GM18951 (cell line): ENCODE measurements around the gene RRAGD.

Experiments used
- POLR2A ChIP-seq: IDR thresholded peaks from 4 replicates; pipeline ENCODE4 v1.6.1; 2011; ENCODE audit warnings: mild to moderate bottlenecking; ENCODE audit not compliant: insufficient read length, insufficient read depth; ENCODE audit errors: extremely low read depth
- in situ Hi-C: fragments of 300-500 bp; cut with MboI; formaldehyde crosslinking; loops from one replicate; pipeline ENCODE4 v1.12.0; 2022; ENCODE audit warnings: low sequenced_read_pairs, mixed read lengths, inconsistent platforms; ENCODE audit not compliant: unreplicated experiment

The RRAGD gene

GRCh38 chr6:89330910-89331309 is 81.2 kb downstream of the RRAGD start:
- in situ Hi-C loops: no loop called here

GRCh38 chr6:89328976-89329375 is 83.1 kb downstream of the RRAGD start:
- no peak for TF ChIP-seq POLR2A
- in situ Hi-C loops: no loop called here

More at GRCh38 chr6:89330910-89331309, 81.2 kb downstream of the RRAGD start:
- TF ChIP-seq POLR2A: no peak

DNA sequence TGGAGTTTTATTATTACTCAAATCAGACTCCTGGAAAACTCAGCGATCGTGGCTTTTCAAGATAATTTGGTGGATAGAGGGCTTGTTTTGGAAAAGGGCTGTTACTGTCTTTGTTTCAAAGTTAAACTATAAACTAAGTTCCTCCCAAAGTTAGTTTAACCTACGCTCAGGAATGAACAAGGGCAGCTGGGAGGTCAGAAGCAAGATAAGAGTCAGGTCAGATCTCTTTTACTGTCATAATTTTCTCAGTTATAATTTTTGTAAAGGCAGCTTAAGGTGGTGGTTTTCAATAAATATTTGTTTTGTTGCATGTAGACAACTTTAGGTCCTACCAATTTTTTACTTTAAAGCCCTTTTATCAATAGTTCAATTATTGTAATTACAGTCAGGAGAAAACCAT is 87.8 kb downstream of the RRAGD start:
- in situ Hi-C loops: no loop called here
- TF ChIP-seq POLR2A: no peak

DNA sequence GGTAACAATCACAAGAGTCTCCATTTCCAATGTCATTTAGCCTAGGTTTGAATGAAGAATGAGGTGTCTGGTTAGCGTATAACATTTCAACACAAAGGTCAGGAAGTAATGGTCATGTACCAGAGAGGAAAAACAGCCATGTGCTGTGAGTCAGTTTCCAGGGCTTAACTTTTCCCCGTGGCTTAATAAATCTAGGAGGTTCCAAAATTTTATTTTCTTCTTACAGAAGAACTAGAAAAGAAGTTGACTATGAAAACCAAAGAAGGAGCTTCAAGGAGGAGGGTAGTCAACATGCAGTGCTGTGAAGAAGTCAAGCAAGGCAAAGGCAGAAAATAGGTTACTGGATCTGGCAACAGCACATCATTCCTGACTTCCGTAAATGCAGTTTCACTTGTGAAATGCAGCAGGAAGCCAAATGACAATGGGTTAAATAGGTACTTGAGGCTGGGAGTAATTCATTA is 88.5 kb downstream of the RRAGD start:
- TF ChIP-seq POLR2A: no peak
- in situ Hi-C loops: no loop called here

- TF ChIP-seq POLR2A: no peak
- in situ Hi-C loops: no loop called here
These were observed 90.7 kb downstream of the RRAGD start for GRCh38 chr6:89321131-89321970.

GRCh38 chr6:89320012-89320559 is 92.0 kb downstream of the RRAGD start:
- TF ChIP-seq POLR2A: no peak
- in situ Hi-C loops: no loop called here

- in situ Hi-C loops: no loop called here
These were observed 95.0 kb downstream of the RRAGD start for GRCh38 chr6:89317067-89317466.

GRCh38 chr6:89315249-89315885 is 96.7 kb downstream of the RRAGD start, which contains the start of gene GABRR2:
TSS of gene GABRR2 (minus strand) at chr6:89315299. CDS start at chr6:89315165, 134 bp downstream.
- no peak for TF ChIP-seq POLR2A
- in situ Hi-C loops: no loop called here

More at GRCh38 chr6:89317067-89317466, 95.0 kb downstream of the RRAGD start:
- TF ChIP-seq POLR2A: no peak

DNA sequence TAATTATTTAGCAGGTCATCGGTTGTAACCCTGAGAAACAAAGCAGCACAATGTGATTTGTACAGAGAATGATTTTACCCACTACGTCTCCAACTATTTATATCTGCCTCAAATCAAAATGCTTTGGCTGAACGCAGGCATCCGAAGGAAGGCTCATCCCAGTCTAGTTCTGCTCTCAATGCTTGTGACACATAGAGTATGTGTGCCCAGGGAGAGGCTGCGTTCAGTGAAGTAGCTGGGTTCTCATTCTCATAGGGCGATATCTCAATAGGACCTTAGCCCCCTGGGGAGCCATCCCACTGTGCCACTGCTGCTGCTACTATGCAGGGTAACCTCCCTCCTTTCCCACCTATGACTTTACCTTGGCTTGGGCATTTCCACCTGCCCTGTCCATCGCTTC is 97.4 kb downstream of the RRAGD start:
- TF ChIP-seq POLR2A: no peak
- in situ Hi-C loops: no loop called here
